Activated CD4-positive, alpha-beta T cell treated with anti-CD3 and anti-CD28 coated beads for 36 hours (primary cell): ENCODE results near the gene TEX29. TPM values are rescaled to one million over a fixed set of nuclear protein-coding genes. Genes with fewer than 3 reads are reported as not detected.

Experiments
- ATAC-seq: fragments of 200-7000 bp; cut with Tn5 transposase; one replicate; pipeline ENCODE4 v1.10.0; 2021; ENCODE audit warnings: mild to moderate bottlenecking, moderate library complexity
- CTCF ChIA-PET: fragments of 350-600 bp; sonication (Branson Sonifier 250); formaldehyde crosslinking; loops from one replicate; lab custom pipeline; 2021; ENCODE audit warnings: antibody characterized with exemption; lab: Charles Lee
- POLR2A ChIA-PET: fragments of 350-600 bp; sonication (Branson Sonifier 250); formaldehyde crosslinking; loops from one replicate; lab custom pipeline; 2021; ENCODE audit warnings: antibody characterized with exemption, inconsistent platforms; lab: Charles Lee
- DNase-seq: peaks from one replicate; pipeline ENCODE4 v3.0.0-alpha.2; 2020
- H3K27ac Mint-ChIP-seq: one replicate; pipeline ENCODE4 v1.8.0; 2021; ENCODE audit warnings: mixed read lengths
- H3K27me3 Mint-ChIP-seq: one replicate; pipeline ENCODE4 v1.8.0; 2021; ENCODE audit warnings: mixed read lengths
- H3K36me3 Mint-ChIP-seq: one replicate; pipeline ENCODE4 v1.8.0; 2021; ENCODE audit warnings: low read depth, mixed read lengths
- H3K4me1 Mint-ChIP-seq: one replicate; pipeline ENCODE4 v1.8.0; 2021; ENCODE audit warnings: mixed read lengths
- H3K4me3 Mint-ChIP-seq: one replicate; pipeline ENCODE4 v1.8.0; 2021; ENCODE audit warnings: mild to moderate bottlenecking, moderate library complexity, mixed read lengths
- H3K9me3 Mint-ChIP-seq: one replicate; pipeline ENCODE4 v1.8.0; 2021; ENCODE audit warnings: low read depth, mixed read lengths
- intact Hi-C, 2 experiments: fragments of 100-400 bp; cut with DNase I in 1 of 2; cut with micrococcal nuclease in 1 of 2; formaldehyde crosslinking; loops; one replicate each; pipeline versions ENCODE4 v1.14.2 to v1.15.1; 2022 to 2024; cut with DNase I, micrococcal nuclease
- total RNA-seq, 2 experiments: library from RNA; stranded (reverse); gene quantifications; one replicate each; pipeline ENCODE4 v1.2.3, GENCODE V29; 2021

Gene TEX29
- total RNA-seq, 2 experiments from 2014 or later: 0.30 to 0.46 TPM

- Mint-ChIP-seq H3K27ac (no peak overlapping the region), H3K27me3 (no peaks in the 10 kb centered on the region), H3K9me3 (no peaks in the 10 kb centered on the region), H3K4me3 (no peak overlapping the region), H3K36me3 (no peaks in the 10 kb centered on the region), H3K4me1 (peaks cover 15% of the 10 kb centered on the region)
- ChIA-PET POLR2A (no interaction called here), CTCF (no interaction called here)
- intact Hi-C loops: no loop called here
- ATAC-seq (no peak), DNase-seq (no peak)
Measured at GRCh38 chr13:111393221-111393790, 72.9 kb downstream of the TEX29 start.

Other genes starting within 250 kb of the TEX29 start
- 10 to 100 TPM; 66.9 to 70.2 TPM for gene ARHGEF7, start 205.3 kb upstream of the TEX29 start, total RNA-seq